Vagina (tissue), 2 donors: Measurements from ENCODE around the gene RAD23A.

Experiments
- CTCF ChIP-seq, 3 experiments: fragments of 450-650 bp in 2 of 3; fragments of 200-600 bp in 1 of 3; sonication (generic) in 1 of 3; IDR thresholded peaks; one replicate each; pipeline ENCODE4 v1.5.1; 2017 to 2019; ENCODE audit warnings: antibody characterized with exemption in 3 of 3, mild to moderate bottlenecking in 2 of 3, moderate library complexity in 2 of 3
- POLR2AphosphoS5 ChIP-seq, 2 donors: sonication (generic); formaldehyde crosslinking; IDR thresholded peaks; one replicate each; pipeline ENCODE4 v1.9.0; 2017; ENCODE audit warnings: antibody characterized with exemption in 2 of 2, mild to moderate bottlenecking in 2 of 2, low read depth in 1 of 2; ENCODE audit not compliant: insufficient read depth in 1 of 2

GRCh38 chr19:12922959-12923358 lies 22.7 kb upstream of the RAD23A start:
- TF ChIP-seq CTCF (IDR thresholded peaks at IDR 0.05): no peak
- no peak for TF ChIP-seq POLR2AphosphoS5 (IDR thresholded peaks at IDR 0.05; ENCODE audit: insufficient read depth in 1 of 2, low read depth in 1 of 2)
